H1 (cell line): ENCODE results near the gene PACSIN1.

Source experiments
- CHD2 ChIP-seq: IDR thresholded peaks from 2 replicates; pipeline ENCODE4 v1.6.1; 2012; ENCODE audit warnings: low read length, improper control_type of control experiment
- CTCF ChIP-seq, 3 experiments: IDR thresholded peaks; 1 replicate in 2 of 3; 2 replicates in 1 of 3; pipeline versions ENCODE4 v1.5.1 to v1.6.1; 2011; ENCODE audit warnings: low read length in 3 of 3, mild to moderate bottlenecking in 3 of 3, inconsistent platforms in 2 of 3, low read depth in 1 of 3, moderate library complexity in 1 of 3; ENCODE audit not compliant: insufficient read depth in 1 of 3; ENCODE audit errors: control extremely low read depth in 1 of 3
- EP300 ChIP-seq, 2 experiments: IDR thresholded peaks; 1 replicate in 1 of 2; 2 replicates in 1 of 2; pipeline ENCODE4 v1.6.1; 2011 to 2012; ENCODE audit warnings: low read depth in 2 of 2, low read length in 2 of 2, mild to moderate bottlenecking in 2 of 2, borderline replicate concordance in 1 of 2, inconsistent platforms in 1 of 2, moderate library complexity in 1 of 2
- KDM1A ChIP-seq: fragments of 200-600, 300-600 bp; sonication (generic); IDR thresholded peaks from 2 replicates; pipeline ENCODE4 v1.7.1; 2016; ENCODE audit warnings: mild to moderate bottlenecking, low read length, borderline replicate concordance
- POLR2AphosphoS5 ChIP-seq: IDR thresholded peaks from 2 replicates; pipeline ENCODE4 v1.6.1; 2011; ENCODE audit warnings: low read depth, low read length
- SUZ12 ChIP-seq: fragments of 200-600 bp; sonication (generic); IDR thresholded peaks from 2 replicates; pipeline ENCODE4 v1.6.1; 2012; ENCODE audit warnings: mild to moderate bottlenecking, inconsistent platforms, low read length, moderate library complexity, mixed read lengths
- TBP ChIP-seq: IDR thresholded peaks from 2 replicates; pipeline ENCODE4 v1.6.1; 2011; ENCODE audit warnings: low read depth, low read length, improper control_type of control experiment
- YY1 ChIP-seq: IDR thresholded peaks from 2 replicates; pipeline ENCODE4 v1.6.1; 2011; ENCODE audit warnings: low read depth, mild to moderate bottlenecking, low read length
- ZNF274 ChIP-seq: IDR thresholded peaks from 2 replicates; pipeline ENCODE4 v1.7.0; 2012; ENCODE audit warnings: low read length, borderline replicate concordance; ENCODE audit errors: extremely low read depth

GRCh38 chr6:34560366-34561226, 94.7 kb downstream of the PACSIN1 start:
- TF ChIP-seq YY1: no peak
- no peak for TF ChIP-seq CTCF (IDR thresholded peaks at IDR 0.05; ENCODE audit: control extremely low read depth in 1 of 3, insufficient read depth in 1 of 3, low read depth in 1 of 3, low read length in 3 of 3)
- no peak for TF ChIP-seq ZNF274
- TF ChIP-seq EP300 (IDR thresholded peaks at IDR 0.05; ENCODE audit: borderline replicate concordance in 1 of 2, low read depth in 2 of 2, low read length in 2 of 2): no peak
- TF ChIP-seq CHD2: no peak
- no peak for TF ChIP-seq POLR2AphosphoS5
- TF ChIP-seq SUZ12: no peak
- TF ChIP-seq KDM1A: peak; percentile 91; the same call in 1 of the 2 replicates
- no peak for TF ChIP-seq TBP
